HG02763 (cell line): ENCODE measurements around the gene KIF26A.

Experiments
- ATAC-seq: cut with Tn5 transposase; IDR thresholded peaks from one replicate; pipeline ENCODE4 v1.9.1; 2021; ENCODE audit warnings: mild to moderate bottlenecking, moderate library complexity; ENCODE audit not compliant: unreplicated experiment

The KIF26A gene

DNA sequence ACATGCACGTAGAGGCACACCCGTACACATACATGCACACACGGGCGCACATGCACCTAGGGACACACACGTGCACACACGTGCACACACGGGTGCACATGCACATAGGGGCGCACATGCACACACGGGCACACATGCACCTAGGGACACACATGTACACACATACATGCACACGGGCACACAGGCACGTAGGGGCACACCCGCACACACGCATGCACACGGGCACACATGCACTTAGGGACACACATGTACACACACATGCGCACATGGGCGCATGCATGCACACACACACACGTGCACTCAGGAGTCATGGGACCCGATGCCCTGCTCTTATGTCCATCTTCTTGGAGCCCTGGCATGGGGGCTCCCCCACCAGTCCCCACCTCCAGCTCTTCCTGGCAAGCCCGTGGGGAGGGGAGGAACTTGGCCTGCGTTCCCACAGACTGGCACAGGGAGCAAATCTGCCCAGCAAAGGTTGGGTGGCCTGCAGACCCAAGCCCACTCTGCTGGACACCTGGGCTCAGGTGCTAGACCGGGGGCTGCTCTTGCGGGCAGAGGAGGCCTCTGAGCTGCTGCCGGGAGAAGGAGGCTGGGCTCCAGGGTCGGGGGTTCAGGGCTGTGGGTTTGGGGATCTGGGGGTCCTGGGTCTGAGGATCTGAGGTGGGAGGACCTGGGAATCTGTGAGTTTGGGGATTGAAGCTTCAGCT is 51.4 kb downstream of the KIF26A start:
- ATAC-seq: no peak

DNA sequence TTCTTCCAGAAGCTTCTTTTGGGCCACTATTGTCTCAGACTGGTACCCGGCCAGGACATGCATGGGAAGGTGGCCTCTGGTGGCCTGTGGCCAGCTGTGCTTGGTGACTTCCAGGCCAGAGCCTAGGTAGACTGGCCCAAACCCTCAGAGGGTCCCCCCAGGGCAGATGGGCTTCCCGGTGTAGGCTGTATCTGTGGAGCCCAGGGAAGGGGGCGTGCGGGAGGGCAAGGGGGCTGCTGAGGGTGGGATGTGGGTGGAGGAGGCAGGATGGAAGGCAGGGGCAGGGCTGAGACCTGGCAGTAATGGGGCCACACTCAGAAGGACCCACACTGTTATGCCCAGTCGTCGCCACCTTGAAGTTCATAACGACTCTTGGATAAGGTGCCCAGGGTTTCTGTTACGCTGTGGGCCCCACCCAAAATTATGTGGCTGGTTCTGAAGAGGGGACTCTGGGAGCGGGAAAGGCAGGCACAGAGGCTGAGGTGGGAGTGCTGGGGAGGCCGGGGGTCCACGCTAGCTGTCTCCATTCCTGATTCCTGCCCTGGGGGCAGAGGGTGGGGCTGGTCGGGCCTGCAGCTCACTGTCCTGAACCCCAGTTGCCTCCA is 52.1 kb downstream of the KIF26A start:
- ATAC-seq: no peak

DNA sequence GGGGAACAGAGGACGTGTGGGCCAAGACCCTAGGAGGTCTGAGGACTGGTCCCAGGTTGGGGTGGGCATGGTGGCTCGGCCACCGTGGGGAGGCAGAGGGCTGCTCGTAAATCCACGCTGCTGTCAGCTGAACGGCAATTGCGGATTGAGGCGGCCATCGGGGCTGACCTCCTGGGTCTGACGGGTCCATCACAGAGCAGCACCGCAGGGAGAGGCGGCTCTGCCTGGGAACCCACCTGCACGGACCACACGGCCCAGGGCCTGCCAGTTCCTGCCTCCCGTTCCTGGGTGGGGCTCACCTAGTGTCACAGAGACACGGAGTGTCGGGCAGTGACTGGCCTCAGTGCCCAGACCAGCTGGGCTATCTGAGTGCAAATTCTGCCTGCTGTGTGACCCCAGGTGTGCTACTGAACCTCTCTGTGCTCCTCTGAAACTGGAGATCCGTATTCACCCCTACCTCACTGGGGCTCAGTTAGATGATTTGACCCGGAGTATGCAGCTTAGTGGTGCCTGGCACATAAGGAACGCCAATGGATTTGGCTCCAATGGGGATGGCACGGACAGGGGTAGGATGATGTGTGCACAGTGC is 53.1 kb downstream of the KIF26A start:
- ATAC-seq: no peak

DNA sequence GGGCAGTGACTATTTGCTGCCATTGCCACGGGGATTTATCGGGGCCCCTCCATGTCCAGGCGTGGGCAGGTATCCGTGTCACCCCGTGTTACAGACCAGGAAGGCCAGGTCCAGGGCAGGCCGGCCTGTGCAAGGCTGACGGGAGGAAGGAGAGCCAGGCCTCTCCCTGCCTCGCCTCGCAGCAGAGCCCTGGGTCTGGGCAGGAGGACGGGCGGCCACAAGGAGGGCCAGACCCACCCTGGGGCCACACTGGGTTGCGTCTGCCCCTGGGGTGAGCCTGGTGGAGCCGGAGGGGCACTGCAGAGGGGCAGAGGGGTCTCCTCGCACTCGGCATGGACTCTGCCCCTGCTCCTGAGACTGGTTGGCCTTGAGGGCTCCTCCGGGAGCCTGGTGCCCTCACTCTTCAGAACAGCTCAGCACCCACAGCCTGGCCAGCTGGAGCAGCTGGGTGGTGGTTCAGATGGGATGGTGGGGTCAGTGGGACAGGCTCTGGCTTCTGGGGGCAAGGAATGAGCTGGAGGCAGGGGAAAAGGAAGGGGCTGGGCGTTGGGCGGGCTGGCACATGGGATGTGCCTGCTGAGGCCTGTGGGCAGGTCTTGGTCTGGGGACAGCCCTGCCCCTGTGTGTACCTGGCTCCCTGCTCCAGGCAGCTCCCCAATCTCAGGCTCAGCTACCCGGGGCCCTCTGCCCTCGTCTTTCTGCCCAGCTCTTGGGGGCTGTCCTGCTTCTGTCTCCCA is 53.9 kb downstream of the KIF26A start:
- ATAC-seq: no peak

DNA sequence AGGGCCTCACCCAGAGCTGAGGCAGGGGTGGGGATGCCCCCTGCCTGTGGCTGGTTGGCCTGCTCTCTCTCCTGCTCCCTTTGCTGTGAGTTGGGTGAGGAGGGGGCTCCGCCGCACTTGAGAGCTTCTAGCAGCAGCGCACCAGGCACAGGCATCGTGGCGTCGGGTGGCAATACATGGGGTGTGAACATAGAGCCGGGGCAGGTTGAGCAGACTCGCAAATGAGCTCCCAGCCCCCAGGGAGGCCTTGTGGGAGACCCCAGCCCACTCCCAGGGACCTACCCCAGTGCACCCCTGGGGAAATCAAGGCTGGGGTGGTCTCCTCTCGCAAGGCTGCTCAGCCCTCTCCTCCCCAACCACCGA is 54.5 kb downstream of the KIF26A start:
- no peak for ATAC-seq

DNA sequence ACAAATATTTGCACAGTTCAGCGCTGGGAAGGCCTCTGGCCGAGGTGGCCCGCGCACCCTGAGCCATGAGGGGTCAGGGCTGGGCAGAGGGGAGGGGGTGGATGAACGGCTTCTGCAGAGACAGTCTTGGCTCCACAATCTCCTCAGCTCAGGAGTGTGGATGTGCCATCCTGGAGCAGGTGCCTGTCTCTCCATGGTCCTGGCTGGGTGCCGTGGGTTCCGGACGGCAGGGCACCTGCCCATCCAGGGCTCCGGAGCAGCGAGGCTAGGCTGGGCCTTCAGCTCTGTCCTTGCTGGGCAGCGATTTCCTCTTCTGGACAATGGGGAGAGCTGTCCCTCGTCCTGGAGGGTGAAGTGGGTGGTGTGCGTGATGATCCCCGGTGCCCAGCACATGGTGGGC is 55.6 kb downstream of the KIF26A start:
- ATAC-seq: no peak

DNA sequence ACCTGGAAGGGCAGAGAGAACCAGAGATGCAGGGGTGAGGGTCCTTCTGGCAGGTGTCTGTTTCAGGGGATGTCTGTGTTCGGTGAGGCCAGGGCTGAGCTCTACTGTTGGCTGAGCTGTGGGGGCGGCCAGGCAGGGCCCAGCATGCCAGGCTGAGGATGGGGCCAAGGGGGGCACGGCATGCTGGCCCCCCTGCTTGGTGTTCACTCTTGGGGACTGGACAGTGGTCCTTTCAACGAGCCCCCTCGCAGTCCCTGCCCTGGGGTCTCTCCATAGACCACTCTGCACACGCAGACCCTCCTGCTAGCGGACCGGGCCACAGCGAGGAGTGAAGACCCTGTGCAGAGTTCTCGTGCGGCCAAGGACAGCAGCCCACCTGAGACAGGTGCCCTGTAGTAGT is 56.3 kb downstream of the KIF26A start:
- ATAC-seq: no peak

DNA sequence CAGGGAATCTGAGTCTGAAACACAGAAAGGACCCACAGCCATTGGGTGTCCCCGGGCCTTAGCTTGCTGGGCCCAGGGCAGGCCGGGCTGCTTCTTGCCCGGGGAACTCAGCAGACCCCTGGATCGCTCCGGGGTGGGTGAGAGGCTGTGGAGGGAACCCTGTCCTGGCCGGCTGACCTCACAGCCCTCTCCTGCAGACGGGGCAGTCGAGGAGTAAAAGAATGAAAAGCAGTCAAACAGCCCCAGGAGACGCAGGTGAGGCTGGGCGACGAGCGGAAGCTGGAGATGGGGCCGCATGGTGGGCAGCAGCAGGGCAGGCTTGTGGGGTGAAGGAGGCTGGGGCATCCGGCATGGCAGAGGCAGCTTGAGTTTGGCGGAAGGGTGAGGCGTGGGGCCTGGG is 57.0 kb downstream of the KIF26A start:
- no peak for ATAC-seq

DNA sequence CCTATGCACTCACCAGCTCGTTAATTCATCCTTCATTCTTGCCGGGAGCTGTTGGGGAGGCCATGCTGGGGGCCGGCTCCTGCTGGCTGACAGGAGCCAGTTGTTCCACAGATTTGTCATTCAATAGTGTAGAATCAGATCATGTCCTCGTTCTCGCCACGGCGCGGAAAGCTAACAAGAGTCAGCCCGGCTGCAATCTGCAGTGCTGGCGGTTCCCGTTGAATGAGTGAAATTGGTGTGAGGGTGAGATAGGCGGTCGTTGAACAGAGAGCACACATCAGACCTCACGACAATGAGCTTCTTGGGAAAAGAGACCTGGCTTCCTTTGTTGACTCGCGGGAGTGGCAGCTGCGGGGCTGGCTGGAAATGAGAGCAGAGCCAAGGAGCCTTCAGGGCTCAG is 57.5 kb downstream of the KIF26A start:
- no peak for ATAC-seq

DNA sequence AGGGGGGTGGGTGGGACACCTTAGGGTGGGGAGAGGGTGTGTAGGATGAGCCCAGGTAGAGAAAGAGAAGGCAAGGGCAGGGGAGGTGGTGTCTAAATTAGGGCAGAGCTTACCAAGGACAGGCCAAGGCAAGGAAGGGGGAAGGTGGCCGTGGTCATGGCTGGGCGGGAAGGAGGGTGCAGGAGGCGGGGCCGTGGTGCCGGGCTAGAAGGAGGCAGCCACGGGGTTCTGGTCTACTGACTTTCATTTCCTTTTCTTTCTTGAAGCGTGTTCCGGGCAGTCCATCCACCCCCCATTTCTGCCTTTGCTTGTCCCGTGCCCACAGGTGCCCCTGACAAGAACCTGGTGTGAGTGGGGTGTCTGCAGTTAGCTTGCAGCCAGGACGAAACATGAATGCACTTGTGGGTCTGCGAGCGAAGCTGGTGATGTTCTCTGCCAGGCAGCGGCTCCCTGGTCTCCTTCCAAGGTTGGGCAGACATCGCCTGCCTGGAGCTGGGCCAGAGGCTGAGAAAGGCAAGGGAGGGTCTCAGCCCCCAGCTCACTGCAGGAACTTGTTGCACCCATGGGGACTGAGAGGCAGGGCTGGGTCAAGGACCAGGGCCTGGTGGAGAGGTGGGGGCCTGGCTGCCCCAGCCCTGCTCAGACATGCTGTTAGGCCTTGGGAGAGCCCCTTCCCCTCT is 58.2 kb downstream of the KIF26A start:
- no peak for ATAC-seq

DNA sequence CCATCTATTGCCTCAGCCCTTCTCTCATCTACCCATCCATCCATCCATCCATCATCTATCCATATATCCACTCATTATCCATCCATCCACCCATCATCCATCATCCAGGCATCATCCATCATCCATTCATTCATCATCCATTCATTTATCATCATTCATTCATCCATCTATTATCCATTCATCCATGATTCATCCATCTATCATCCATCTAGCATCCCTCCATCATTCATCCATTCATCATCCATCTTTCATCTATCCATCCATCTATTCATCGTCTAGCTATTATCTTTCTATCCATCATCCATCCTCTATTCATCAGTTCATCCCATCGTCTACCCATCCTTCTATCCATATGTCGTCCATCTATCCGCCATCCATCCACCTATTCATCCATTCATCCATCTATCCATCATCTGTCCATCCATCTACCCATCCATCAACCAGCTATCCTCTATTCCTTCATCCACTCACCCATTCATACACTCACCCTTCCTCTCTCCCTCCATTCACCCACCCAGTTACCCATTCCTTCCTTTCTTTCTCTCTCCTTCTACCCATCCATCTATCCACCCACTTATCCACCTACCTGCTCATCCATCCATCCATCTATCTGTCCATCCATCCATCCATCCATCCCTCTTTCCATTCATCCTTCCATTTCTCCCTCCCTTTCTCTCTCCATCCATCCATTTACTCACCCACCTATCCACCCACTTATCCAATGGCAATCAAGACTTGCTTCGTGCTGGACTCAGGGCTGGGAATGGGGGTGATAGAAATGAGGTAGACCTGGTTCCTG is 59.3 kb downstream of the KIF26A start:
- no peak for ATAC-seq

DNA sequence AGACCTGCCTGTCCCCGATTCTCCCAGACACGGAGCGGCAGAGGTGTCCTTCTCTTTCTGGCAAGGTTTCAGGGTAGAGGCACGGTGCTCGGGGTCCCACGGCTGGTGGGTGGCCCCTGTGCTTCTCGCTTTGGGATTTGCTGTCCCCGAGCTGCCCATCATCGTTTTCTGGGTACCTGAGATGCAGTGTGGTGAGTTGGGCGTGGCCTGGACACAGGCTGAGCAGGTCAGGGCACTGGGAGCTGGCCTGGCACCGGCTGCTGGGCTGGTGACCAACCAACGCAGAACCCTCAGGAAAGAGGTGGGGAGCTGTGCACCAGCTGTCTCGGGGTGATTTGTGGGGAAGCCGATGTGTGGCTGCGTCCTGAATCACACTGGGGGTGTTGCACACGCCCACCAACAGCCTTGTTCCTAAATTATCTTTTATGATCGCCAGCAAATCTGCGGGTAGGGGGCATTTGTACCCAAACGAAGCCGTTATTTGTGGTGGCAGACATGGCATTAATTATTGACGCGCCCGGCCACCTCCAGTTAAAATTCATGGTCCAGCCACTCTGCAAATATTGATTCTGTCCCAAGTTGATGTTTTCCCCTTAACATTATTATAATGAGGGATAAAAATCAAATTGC is 61.0 kb downstream of the KIF26A start:
- ATAC-seq: no peak

DNA sequence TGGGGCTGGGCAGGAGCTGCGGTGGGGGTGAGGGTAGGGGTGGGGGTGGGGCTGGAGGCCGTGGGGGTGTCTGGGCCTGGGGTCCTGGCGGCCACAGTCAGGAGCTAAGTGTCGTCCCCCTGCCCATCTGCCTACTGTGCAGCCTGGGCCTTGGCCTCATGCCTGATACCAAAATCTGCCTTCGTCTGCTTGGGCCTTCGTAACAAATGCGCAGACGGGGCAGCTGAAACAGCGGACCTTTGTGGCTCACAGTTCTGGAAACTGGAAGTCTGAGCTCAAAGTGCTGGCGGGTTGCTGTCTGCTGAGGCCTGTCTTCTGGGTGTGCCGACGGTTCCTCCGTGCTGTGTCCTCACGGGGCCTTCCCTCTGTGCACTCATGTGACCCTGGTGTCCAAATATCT is 61.7 kb downstream of the KIF26A start:
- ATAC-seq: no peak

DNA sequence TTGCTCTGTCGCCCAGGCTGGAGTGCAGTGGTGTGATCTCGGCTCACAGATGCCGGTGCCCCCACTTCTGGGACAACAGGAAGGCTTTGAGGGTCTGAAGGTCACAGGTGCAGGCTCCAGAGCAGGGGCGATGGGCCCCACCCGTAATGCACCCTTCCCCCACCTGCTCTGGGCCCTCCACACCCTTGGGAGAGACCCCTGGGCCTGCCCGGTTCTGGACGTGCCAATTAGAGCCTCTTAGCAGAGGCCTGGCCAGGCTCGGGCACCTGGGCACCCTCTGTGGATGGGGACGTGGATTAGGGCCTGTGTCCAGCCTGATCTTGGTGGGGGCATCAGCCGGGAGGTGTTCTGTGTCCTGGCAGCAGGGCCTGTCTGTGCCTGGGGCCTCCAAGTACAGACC is 62.2 kb downstream of the KIF26A start:
- ATAC-seq: no peak

DNA sequence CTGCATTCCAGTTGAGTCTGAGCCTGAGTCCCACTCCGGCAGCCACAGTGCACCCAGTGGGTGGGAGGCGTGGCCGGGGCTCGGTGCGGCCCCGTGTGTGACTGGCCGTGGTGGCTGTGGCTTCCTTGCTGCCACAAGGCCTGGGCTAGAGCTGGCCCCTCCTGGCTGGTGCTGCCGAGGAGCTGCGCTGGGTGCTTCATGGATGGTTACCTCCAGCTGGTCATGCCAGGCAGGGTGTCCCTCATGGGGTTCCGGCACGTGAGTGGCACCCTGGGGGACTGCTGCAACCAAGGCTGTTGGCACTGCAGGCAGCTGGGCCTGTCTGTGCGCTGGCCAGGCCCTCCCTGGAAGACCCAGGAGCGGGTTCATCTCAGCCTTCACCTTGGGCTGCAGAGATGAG is 62.7 kb downstream of the KIF26A start:
- ATAC-seq: no peak

DNA sequence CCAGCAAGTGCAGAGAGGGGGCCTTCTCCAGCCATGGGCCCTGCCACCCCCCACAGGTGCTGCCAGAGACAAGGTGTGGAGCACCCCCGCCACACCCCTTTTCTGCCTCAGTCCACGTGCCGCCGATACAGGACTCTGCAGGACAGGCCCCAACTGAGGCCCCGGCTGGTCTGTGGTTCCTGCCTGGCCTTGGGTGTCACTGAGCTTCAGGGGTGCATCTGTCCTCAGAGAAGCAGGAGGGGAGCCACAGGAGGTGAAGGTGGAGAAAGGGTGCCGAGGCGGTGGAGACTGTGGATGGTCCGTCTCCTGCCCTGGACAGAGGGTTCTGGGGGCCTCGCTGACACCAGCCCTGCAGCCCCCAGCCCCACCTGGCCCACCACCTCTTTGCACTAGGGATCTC is 63.1 kb downstream of the KIF26A start:
- no peak for ATAC-seq

DNA sequence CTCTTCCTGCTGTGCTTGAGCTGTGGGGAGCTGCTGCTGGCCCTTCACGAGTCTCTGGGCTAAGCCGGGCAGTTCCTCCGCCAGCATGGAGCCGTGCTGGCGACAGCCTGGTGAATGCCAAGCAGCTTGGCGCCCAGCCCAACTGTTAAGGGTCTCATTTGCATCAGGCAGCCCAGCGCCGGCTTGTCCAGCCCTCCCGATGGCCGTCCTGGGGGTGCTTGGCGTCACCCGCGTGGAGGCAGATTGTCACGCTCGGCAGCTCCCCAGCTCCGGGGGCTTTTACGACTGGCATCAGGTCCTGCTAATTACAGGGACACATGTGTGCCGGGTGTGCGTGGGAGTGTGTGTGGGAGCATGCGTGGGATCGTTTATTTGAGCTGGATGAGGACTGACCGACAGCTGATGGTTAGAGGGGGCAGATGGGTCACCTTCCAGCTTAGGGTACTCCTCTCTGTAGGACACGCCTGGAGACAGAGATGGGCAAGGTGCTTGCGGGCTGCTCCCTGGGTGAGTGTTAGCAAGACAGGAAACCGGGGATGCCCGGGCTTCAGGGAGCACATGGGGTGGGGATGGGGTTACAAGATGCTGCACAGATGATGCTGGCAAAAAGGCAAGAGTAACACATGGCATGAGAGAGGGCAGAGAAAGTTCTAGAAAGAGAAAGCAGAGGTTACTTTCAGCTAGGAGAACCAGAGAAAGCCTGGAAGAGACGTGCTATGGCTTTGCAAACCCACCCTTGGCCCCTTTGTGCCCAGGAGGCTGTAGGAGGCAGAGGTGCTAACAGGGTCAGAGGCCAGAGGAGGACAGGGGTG is 64.1 kb downstream of the KIF26A start:
- no peak for ATAC-seq

DNA sequence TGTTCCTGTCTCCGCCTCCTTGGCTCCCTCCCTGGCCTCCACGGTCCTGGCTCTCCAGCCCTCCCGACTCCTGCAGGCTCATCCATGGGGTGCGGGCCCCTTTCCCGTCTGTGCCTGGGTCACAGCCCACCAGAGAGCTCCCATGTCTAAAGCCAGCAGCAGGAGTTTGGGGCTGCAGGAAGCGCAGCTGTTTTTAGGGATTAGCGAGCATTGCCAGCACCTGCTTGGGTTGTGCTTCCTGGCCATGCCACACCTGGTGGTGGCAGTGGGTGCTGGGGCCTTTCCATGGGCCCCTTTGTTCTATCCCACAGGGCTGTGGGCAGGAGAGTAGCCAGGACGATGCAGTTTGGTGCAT is 64.7 kb downstream of the KIF26A start:
- ATAC-seq: no peak

DNA sequence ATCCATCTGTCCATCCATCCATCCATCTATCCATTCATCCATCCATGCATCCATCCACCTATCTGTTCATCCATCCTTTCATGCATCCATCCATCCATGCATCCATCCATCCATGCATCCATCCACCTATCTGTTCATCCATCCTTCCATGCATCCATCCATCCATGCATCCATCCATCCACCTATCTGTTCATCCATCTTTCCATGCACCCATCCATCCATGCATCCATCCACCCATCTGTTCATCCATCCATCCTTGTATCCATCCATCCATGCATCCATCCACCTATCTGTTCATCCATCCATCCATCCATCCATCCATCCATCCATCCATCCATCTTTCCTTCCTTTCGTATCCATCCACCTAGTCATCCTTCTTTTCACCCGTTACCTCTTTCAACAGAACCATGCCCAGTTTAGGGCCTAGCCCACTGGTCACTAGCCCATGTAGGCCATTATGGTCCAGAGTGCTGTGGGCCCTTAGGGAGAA is 66.3 kb downstream of the KIF26A start:
- ATAC-seq: no peak
